ENCODE results near the gene PPP1R3G. TPM values are rescaled to one million over a fixed set of nuclear protein-coding genes. Genes with fewer than 3 reads are reported as not detected.

The PPP1R3G gene
- total RNA-seq, 1 experiment from 2014 or later: not detected

DNA sequence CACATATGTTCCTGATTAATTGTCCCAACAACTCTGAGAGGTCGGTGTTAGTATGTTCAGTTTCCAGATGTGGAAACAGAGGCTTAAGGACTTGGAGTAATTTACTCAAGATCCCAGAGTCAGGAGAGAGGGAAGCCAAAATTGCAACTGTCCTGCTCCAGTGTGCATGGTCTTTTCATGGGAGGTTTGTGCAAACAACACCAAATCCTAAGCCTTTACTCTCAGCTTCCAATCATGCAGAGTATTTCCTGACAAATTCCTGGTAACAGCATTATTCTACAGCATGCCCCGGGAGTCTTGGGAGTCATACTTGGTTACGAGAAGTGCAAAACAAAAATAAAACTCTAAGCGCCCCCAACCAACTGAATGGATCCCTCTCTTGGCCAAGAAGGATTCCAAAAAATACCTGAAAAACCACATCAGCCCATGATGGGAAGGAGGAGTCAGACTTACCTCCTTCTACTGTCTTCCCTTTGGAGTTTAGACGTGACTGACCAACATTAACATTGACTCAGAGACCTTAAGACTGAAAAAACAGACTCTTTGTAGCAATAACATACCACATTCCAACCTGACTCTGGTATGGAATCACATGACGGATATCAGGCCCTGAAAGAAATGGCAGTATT, 30.8 kb upstream of the PPP1R3G start:
- Mint-ChIP-seq H3K4me1 (peaks cover 11 to 13% of the 10 kb centered on the region in 2 experiments), H3K27ac (peak overlapping the region in 1 of 3 experiments; percentile 22; a peak in 1 of 7 replicates), H3K27me3 (ENCODE audit: low read depth) (peaks cover 11% of the 10 kb centered on the region), H3K4me3 (no peak overlapping the region), H3K36me3 (ENCODE audit: insufficient read depth in 1 of 3, low read depth in 3 of 3) (peaks cover 7 to 28% (median 7%) of the 10 kb centered on the region in 3 experiments; a peak in 6 of 7 replicates), H3K9me3 (peaks cover 13 to 26% of the 10 kb centered on the region in 2 experiments)
- Histone ChIP-seq H2BK20ac (ENCODE audit: low read depth, low read length, poor library complexity, severe bottlenecking) (no peak overlapping the region), H4K91ac (ENCODE audit: insufficient read length, low read depth, low read length) (no peak overlapping the region), H3K79me2 (ENCODE audit: insufficient read depth, low read length) (no peaks in the 10 kb centered on the region), H3K4ac (ENCODE audit: low read depth, low read length) (no peak overlapping the region), H2AFZ (ENCODE audit: low read length) (no peak overlapping the region), H2BK12ac (ENCODE audit: insufficient read length, low read depth, low read length) (no peak overlapping the region), H3K27me3 (ENCODE audit: insufficient read depth, low read length) (no peaks in the 10 kb centered on the region), H3K56ac (ENCODE audit: insufficient read length, low read depth, low read length) (no peak overlapping the region), H3K4me1 (ENCODE audit: insufficient read depth, low read length) (no peaks in the 10 kb centered on the region), H2BK5ac (ENCODE audit: insufficient read length, low read length) (no peak overlapping the region), H3T11ph (ENCODE audit: low read length) (no peak overlapping the region), H3K23ac (ENCODE audit: insufficient read length, low read depth, low read length) (no peak overlapping the region), H3K4me2 (ENCODE audit: insufficient read depth, insufficient read length, low read length) (no peak overlapping the region), H4K5ac (ENCODE audit: insufficient read length, low read depth, low read length) (no peak overlapping the region), H3K23me2 (ENCODE audit: insufficient read length, low read depth, low read length, poor library complexity, severe bottlenecking) (no peaks in the 10 kb centered on the region), H3K9me3 (ENCODE audit: control insufficient read depth, low read depth, low read length) (no peaks in the 10 kb centered on the region), H3K79me1 (ENCODE audit: insufficient read depth, low read depth, low read length, poor library complexity, severe bottlenecking) (no peaks in the 10 kb centered on the region), H3K14ac (ENCODE audit: insufficient read depth, low read length) (no peak overlapping the region), H3K9ac (ENCODE audit: extremely low read depth, insufficient read length, low read length) (no peak overlapping the region), H3K27ac (ENCODE audit: insufficient read length, low read depth, low read length) (no peak overlapping the region), H2BK15ac (ENCODE audit: low read depth, low read length) (no peak overlapping the region), H4K8ac (replicated peaks; ENCODE audit: insufficient read length, low read depth, low read length) (no peak overlapping the region), H4K20me1 (ENCODE audit: control insufficient read depth, insufficient read depth, insufficient read length) (no peaks in the 10 kb centered on the region), H2BK120ac (ENCODE audit: low read depth, low read length, poor library complexity, severe bottlenecking) (no peak overlapping the region), H3K18ac (ENCODE audit: insufficient read length, low read depth, low read length) (no peak overlapping the region), H2AK5ac (ENCODE audit: insufficient read length, low read length) (no peak overlapping the region)
- DNase-seq: no peak
- TF ChIP-seq, protein P1, sequence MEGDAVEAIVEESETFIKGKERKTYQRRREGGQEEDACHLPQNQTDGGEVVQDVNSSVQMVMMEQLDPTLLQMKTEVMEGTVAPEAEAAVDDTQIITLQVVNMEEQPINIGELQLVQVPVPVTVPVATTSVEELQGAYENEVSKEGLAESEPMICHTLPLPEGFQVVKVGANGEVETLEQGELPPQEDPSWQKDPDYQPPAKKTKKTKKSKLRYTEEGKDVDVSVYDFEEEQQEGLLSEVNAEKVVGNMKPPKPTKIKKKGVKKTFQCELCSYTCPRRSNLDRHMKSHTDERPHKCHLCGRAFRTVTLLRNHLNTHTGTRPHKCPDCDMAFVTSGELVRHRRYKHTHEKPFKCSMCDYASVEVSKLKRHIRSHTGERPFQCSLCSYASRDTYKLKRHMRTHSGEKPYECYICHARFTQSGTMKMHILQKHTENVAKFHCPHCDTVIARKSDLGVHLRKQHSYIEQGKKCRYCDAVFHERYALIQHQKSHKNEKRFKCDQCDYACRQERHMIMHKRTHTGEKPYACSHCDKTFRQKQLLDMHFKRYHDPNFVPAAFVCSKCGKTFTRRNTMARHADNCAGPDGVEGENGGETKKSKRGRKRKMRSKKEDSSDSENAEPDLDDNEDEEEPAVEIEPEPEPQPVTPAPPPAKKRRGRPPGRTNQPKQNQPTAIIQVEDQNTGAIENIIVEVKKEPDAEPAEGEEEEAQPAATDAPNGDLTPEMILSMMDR (conservative IDR thresholded peaks at IDR 0.05): no peak
- WGBS (ENCODE audit: extremely low coverage, insufficient read length, low lambda C conversion rate): no CpG with 5 or more reads among the region's 6 CpGs
